Esophagus muscularis mucosa (tissue), 4 donors: Measurements from ENCODE around the gene PAX3.

Source experiments
- CTCF ChIP-seq, 3 experiments: fragments of 200-600 bp in 2 of 3; fragments of 450-650 bp in 1 of 3; sonication (generic) in 2 of 3; IDR thresholded peaks; one replicate each; pipeline ENCODE4 v1.5.1; 2017 to 2019; ENCODE audit warnings: antibody characterized with exemption in 3 of 3, mild to moderate bottlenecking in 2 of 3, moderate library complexity in 1 of 3
- EP300 ChIP-seq: sonication (generic); formaldehyde crosslinking; IDR thresholded peaks from one replicate; pipeline ENCODE4 v1.6.1; 2017; ENCODE audit warnings: antibody characterized with exemption
- POLR2A ChIP-seq: fragments of 450-650 bp; IDR thresholded peaks from one replicate; pipeline ENCODE4 v1.6.1; 2017; ENCODE audit warnings: antibody characterized with exemption, moderate library complexity, mild to moderate bottlenecking, low read depth

- TF ChIP-seq CTCF (IDR thresholded peaks at IDR 0.05) (no peak), POLR2A (no peak), EP300 (no peak)
These were observed 16.8 kb upstream of the PAX3 start for GRCh38 chr2:222315443-222316121.
